ENCODE data around the gene UBR1. TPM values are rescaled to one million over a fixed set of nuclear protein-coding genes. Genes with fewer than 3 reads are reported as not detected.

Gene UBR1
- total RNA-seq, 3 donors from 2014 or later (not counting 1 experiment from before 2014, with no cell fraction given), result 54.3 to 70.5 (median 61.4) TPM

DNA sequence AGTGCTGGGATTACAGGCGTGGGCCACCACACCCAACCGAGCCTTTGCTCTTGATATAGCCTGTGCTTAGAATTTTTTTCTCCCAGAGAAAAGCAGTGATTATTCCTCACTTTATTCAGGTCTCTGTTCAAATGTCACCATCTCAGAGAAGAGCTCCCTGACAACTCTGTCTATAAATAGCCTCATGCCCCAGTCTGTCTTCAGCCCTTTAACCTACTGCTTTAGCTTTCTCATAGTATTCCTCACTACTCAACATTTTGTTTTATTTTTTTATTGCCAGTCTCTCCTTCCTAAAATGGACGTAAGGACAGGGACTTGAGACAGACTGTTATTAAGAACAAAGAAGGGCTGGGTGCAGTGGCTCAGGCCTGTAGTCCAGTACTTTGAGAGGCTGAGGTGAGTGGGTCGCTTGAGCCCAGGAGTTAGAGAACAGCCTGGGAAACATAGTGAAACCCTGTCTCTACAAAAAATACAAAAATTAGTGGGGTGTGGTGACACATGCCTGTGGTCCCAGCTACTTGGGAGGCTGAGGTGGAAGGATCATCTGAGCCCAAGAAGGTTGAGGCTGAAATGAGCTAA is 106.5 kb downstream of the UBR1 start:
- H3K4me1 ChIP-seq (ENCODE audit: control insufficient read depth, insufficient read depth, low read length), result no peaks in the 10 kb centered on the region
- DNase-seq (no peak), ATAC-seq (no peak)
- H3K4me1 Mint-ChIP-seq, result no peaks in the 10 kb centered on the region
- H3K4me3 Mint-ChIP-seq, result no peak overlapping the region
- H3K27ac Mint-ChIP-seq, result peak overlapping the region; percentile 3 to 48
- no peak overlapping the region for H3K27ac ChIP-seq (ENCODE audit: low read length)
- H3K36me3 ChIP-seq (ENCODE audit: control insufficient read depth, insufficient read depth, low read length), result peaks cover 37% of the 10 kb centered on the region
- TF ChIP-seq, protein P1, sequence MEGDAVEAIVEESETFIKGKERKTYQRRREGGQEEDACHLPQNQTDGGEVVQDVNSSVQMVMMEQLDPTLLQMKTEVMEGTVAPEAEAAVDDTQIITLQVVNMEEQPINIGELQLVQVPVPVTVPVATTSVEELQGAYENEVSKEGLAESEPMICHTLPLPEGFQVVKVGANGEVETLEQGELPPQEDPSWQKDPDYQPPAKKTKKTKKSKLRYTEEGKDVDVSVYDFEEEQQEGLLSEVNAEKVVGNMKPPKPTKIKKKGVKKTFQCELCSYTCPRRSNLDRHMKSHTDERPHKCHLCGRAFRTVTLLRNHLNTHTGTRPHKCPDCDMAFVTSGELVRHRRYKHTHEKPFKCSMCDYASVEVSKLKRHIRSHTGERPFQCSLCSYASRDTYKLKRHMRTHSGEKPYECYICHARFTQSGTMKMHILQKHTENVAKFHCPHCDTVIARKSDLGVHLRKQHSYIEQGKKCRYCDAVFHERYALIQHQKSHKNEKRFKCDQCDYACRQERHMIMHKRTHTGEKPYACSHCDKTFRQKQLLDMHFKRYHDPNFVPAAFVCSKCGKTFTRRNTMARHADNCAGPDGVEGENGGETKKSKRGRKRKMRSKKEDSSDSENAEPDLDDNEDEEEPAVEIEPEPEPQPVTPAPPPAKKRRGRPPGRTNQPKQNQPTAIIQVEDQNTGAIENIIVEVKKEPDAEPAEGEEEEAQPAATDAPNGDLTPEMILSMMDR (IDR thresholded peaks at IDR 0.05), result no peak
- H3K9me3 ChIP-seq (ENCODE audit: control insufficient read depth, insufficient read depth, low read length), result no peaks in the 10 kb centered on the region
- no peaks in the 10 kb centered on the region for H3K27me3 Mint-ChIP-seq (ENCODE audit: low read depth in 2 of 2)
- intact Hi-C loops (cut with micrococcal nuclease), result no loop called here
- H3K27me3 ChIP-seq (ENCODE audit: control insufficient read depth, insufficient read depth, low read length), result no peaks in the 10 kb centered on the region
- H3K36me3 Mint-ChIP-seq, result peaks cover 10% of the 10 kb centered on the region
- 99% methylated on average over 4 of the region's 4 CpGs for WGBS (ENCODE audit: insufficient coverage)
- no peak overlapping the region for H3K4me3 ChIP-seq (ENCODE audit: low read length)
- H3K9me3 Mint-ChIP-seq, result no peaks in the 10 kb centered on the region

DNA sequence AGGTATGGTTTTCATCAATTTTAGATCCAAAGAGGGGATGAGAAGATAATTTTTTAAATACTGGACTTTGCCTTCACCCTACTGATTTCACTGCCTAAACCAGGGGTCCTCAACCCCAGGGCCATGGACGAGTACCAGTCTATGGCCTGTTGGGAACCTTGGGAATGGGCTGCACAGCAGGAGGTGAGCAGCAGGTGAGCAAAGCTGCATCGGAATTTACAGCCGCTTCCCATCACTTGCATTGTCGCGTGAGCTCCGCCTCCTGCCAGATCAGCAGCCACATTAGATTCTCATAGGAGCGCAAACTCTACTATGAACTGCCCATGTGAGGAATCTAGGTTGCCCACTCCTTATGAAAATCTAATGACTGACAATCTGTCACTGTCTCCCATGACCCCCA is 109.0 kb downstream of the UBR1 start:
- TF ChIP-seq, protein P1 (IDR thresholded peaks at IDR 0.05), result no peak
- Mint-ChIP-seq H3K4me1 (no peaks in the 10 kb centered on the region), H3K9me3 (no peaks in the 10 kb centered on the region), H3K36me3 (peaks cover 10% of the 10 kb centered on the region), H3K27me3 (ENCODE audit: low read depth in 2 of 2) (no peaks in the 10 kb centered on the region), H3K4me3 (no peak overlapping the region), H3K27ac (no peak overlapping the region)
- intact Hi-C loops (cut with micrococcal nuclease), result no loop called here
- DNase-seq (no peak), ATAC-seq (no peak)
- no peak overlapping the region for H3K27ac ChIP-seq (ENCODE audit: low read length)
- peaks cover 26% of the 10 kb centered on the region for H3K36me3 ChIP-seq (ENCODE audit: control insufficient read depth, insufficient read depth, low read length)
- H3K27me3 ChIP-seq (ENCODE audit: control insufficient read depth, insufficient read depth, low read length), result no peaks in the 10 kb centered on the region
- no peaks in the 10 kb centered on the region for H3K9me3 ChIP-seq (ENCODE audit: control insufficient read depth, insufficient read depth, low read length)
- H3K4me1 ChIP-seq (ENCODE audit: control insufficient read depth, insufficient read depth, low read length), result no peaks in the 10 kb centered on the region
- no peak overlapping the region for H3K4me3 ChIP-seq (ENCODE audit: low read length)
- 97% methylated on average over 7 of the region's 7 CpGs for WGBS (ENCODE audit: insufficient coverage)

- Mint-ChIP-seq H3K4me3 (no peak overlapping the region), H3K36me3 (peaks cover 10% of the 10 kb centered on the region), H3K27me3 (ENCODE audit: low read depth in 2 of 2) (no peaks in the 10 kb centered on the region), H3K4me1 (no peaks in the 10 kb centered on the region), H3K9me3 (no peaks in the 10 kb centered on the region), H3K27ac (no peak overlapping the region)
- ATAC-seq (no peak), DNase-seq (no peak)
- Histone ChIP-seq H3K27ac (ENCODE audit: low read length) (no peak overlapping the region), H3K36me3 (ENCODE audit: control insufficient read depth, insufficient read depth, low read length) (peaks cover 36% of the 10 kb centered on the region), H3K4me1 (ENCODE audit: control insufficient read depth, insufficient read depth, low read length) (no peaks in the 10 kb centered on the region), H3K27me3 (ENCODE audit: control insufficient read depth, insufficient read depth, low read length) (no peaks in the 10 kb centered on the region), H3K9me3 (ENCODE audit: control insufficient read depth, insufficient read depth, low read length) (no peaks in the 10 kb centered on the region), H3K4me3 (ENCODE audit: low read length) (no peak overlapping the region)
- 96% methylated on average over 1 of the region's 2 CpGs for WGBS (ENCODE audit: insufficient coverage)
- intact Hi-C loops (cut with micrococcal nuclease), result no loop called here
- TF ChIP-seq, protein P1 (IDR thresholded peaks at IDR 0.05), result no peak
These were observed 111.3 kb downstream of the UBR1 start for GRCh38 chr15:42994546-42994945.

DNA sequence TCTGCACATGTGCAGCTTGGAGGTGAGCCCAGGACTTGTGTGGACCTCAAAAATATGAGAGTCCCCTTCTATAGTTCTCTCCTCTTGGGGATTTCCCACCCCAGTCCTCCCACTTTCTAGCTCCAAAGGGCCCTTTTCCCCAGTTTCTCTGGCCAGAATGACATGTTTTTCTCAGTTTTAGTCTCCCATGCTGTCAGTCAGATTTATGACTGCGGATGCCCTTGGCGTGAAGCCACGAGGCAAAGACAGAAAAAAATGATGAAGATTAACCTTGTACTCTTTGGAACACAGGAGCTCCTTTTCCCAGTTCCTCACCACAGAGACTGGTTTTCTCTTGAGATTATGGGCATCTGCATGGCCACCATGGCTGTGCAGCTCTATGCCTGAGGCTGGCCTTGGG is 113.2 kb downstream of the UBR1 start:
- WGBS (ENCODE audit: insufficient coverage), result 73% methylated on average over 3 of the region's 3 CpGs
- ATAC-seq, result no peak
- DNase-seq, result no peak
- H3K4me1 Mint-ChIP-seq, result no peaks in the 10 kb centered on the region
- Histone ChIP-seq H3K4me3 (ENCODE audit: low read length) (no peak overlapping the region), H3K27ac (ENCODE audit: low read length) (no peak overlapping the region), H3K9me3 (ENCODE audit: control insufficient read depth, insufficient read depth, low read length) (no peaks in the 10 kb centered on the region), H3K4me1 (ENCODE audit: control insufficient read depth, insufficient read depth, low read length) (no peaks in the 10 kb centered on the region), H3K36me3 (ENCODE audit: control insufficient read depth, insufficient read depth, low read length) (peaks cover 52% of the 10 kb centered on the region), H3K27me3 (ENCODE audit: control insufficient read depth, insufficient read depth, low read length) (no peaks in the 10 kb centered on the region)
- TF ChIP-seq, protein P1 (IDR thresholded peaks at IDR 0.05), result no peak
- no peaks in the 10 kb centered on the region for H3K27me3 Mint-ChIP-seq (ENCODE audit: low read depth in 2 of 2)
- H3K4me3 Mint-ChIP-seq, result no peak overlapping the region
- no peak overlapping the region for H3K27ac Mint-ChIP-seq
- no peaks in the 10 kb centered on the region for H3K9me3 Mint-ChIP-seq
- peaks cover 16% of the 10 kb centered on the region for H3K36me3 Mint-ChIP-seq
- intact Hi-C loops (cut with micrococcal nuclease), result no loop called here
